Esophagus squamous epithelium (tissue), 4 donors: Measurements from ENCODE around the gene AIDA.

Experiments
- CTCF ChIP-seq, 6 experiments: fragments of 450-650 bp in 4 of 6; fragments of 200-600 bp in 2 of 6; sonication (generic) in 2 of 6; IDR thresholded peaks; one replicate each; pipeline ENCODE4 v1.5.1; 2016 to 2019; ENCODE audit warnings: antibody characterized with exemption in 6 of 6, mild to moderate bottlenecking in 4 of 6, moderate library complexity in 4 of 6
- POLR2A ChIP-seq, 4 donors: fragments of 450-650 bp; IDR thresholded peaks; one replicate each; pipeline ENCODE4 v1.6.1; 2017; ENCODE audit warnings: antibody characterized with exemption in 4 of 4, mild to moderate bottlenecking in 4 of 4, moderate library complexity in 3 of 4

DNA sequence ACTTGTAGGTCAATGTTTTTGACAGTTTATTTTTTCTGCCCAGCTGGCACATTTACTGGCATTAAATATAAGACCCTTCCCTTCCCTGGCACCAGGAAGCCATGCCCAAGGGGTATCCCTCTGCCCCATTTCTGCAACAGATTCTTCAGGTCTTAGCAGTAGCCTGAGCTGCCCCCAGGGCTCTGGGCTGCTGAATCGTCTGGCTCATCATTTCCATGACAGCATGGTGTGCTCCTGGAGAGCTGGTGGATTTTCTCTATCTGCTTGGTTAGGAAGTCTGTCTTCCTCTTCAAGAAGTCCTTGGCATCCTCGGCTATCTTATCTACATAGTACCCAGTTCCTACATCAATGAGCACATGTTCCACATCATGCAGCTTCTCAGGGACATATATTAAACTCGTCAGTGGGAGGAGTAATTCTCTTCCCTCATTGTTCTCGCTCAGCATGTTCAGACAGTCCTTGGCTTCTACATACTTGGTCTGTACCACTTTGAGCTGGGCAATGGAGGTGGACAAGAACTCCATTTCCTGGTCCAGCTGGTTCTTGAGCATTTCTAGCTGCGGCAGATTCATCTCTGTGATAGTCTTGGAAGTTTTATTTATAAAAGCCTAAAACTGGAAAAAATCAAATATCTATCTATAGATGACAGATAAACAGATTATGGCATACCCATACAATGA, 70.9 kb downstream of the AIDA start:
- no peak for TF ChIP-seq CTCF (IDR thresholded peaks at IDR 0.05)
- no peak for TF ChIP-seq POLR2A (IDR thresholded peaks at IDR 0.05)
